MM.1S (cell line): ENCODE measurements around the gene B3GNT5.

Experiments used
- CTCF ChIP-seq: fragments of 300-600 bp; sonication (generic); IDR thresholded peaks from 2 replicates; pipeline ENCODE4 v1.5.1; 2016; ENCODE audit warnings: antibody characterized with exemption, low read length, mixed read lengths
- EZH2 ChIP-seq: fragments of 300-600 bp; sonication (generic); optimal IDR thresholded peaks from 2 replicates; pipeline ENCODE3; 2017; ENCODE audit warnings: low read depth, mild to moderate bottlenecking, antibody characterized with exemption, low read length, mixed read lengths

DNA sequence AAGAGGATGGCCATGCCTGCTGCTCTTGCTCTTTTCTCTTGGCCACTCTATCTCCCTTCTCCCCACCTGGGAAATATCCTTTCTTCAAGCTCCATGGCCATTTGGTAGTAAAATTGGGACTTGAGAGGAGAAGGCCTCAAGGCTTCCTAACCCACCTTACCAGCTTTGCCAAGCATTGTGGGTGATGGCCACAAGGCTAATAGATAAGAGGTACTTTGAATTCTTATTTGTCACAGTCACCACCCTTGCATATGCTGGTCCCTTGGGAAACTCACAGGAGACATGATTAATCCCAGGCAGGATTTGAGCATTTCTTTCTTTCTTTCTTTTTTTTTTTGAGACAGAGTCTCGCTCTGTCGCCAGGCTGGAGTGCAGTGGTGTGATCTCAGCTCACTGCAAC, 37.2 kb downstream of the B3GNT5 start:
- TF ChIP-seq CTCF (no peak), EZH2 (no peak)
